Psoas muscle (tissue), 8 donors: ENCODE results near the gene NPHS1. TPM values are rescaled to one million over a fixed set of nuclear protein-coding genes. Genes with fewer than 3 reads are reported as not detected.
"Not testable (repeated sequence)": the region's sequence is repeated elsewhere in the genome, so short reads cannot be mapped to it uniquely, and the experiment has no call there.

Source experiments
- ATAC-seq, 4 donors: fragments of 200-7000 bp; cut with Tn5 transposase; one replicate each; pipeline ENCODE4 v1.9.1; 2020; ENCODE audit warnings: moderate library complexity in 3 of 4, mild to moderate bottlenecking in 2 of 4
- DNase-seq, 2 donors: peaks; one replicate each; pipeline ENCODE4 v3.0.0-alpha.2; 2020
- H3K27ac ChIP-seq: fragments of 200-600 bp; one replicate; pipeline ENCODE4 v1.8.0; 2022
- H3K27me3 ChIP-seq, 3 donors: fragments of 200-600 bp in 1 of 3; one replicate each; pipeline versions ENCODE4 v1.6.1 to v1.8.0; 2013 to 2022; ENCODE audit warnings: low read length in 2 of 3, mild to moderate bottlenecking in 2 of 3, moderate library complexity in 1 of 3; ENCODE audit not compliant: insufficient read depth in 3 of 3
- H3K36me3 ChIP-seq, 2 donors: fragments of 200-600 bp in 1 of 2; one replicate each; pipeline versions ENCODE4 v1.6.1 to v1.8.0; 2013 to 2022; ENCODE audit warnings: low read depth in 1 of 2, mild to moderate bottlenecking in 1 of 2, moderate library complexity in 1 of 2; ENCODE audit not compliant: insufficient read depth in 1 of 2
- H3K4me1 ChIP-seq: fragments of 200-600 bp; one replicate; pipeline ENCODE4 v1.8.0; 2022
- H3K4me3 ChIP-seq: fragments of 200-600 bp; one replicate; pipeline ENCODE4 v1.8.0; 2022; ENCODE audit warnings: mild to moderate bottlenecking
- H3K9me3 ChIP-seq: fragments of 200-600 bp; one replicate; pipeline ENCODE4 v1.8.0; 2022
- WGBS, 3 donors: extraction: QIAGEN DNeasy Blood & Tissue Kit; methylation state at CpG; one replicate each; pipeline versions ENCODE4 v1.1.6 to v1.1.7; 2013; 5-methylcytosine and 5-hydroxymethylcytosine counted together
- intact Hi-C, 2 donors: fragments of 100-400 bp; cut with DNase I; formaldehyde crosslinking; loops; one replicate each; pipeline versions ENCODE4 v1.11.0 to v1.14.2; 2022
- polyA plus RNA-seq, 3 donors: library from polyadenylated mRNA; stranded (reverse); fragments of 200-250 nt; gene quantifications; one replicate each; pipeline ENCODE4 v1.2.3, GENCODE V29; 2013
- total RNA-seq, 4 donors: library from RNA; stranded (reverse); fragmentation: NEBNext Ultra II Directional in 2 of 4; extraction: Animal tissue kit (Norgen Biotek cat#: 25700) in 2 of 4; gene quantifications; one replicate each; pipeline versions ENCODE4 v1.2.1 to v1.2.4, GENCODE V29; 2021 to 2023
- TF ChIP-seq, protein P1 (sequence below): fragments of 200-600 bp; IDR thresholded peaks from one replicate; pipeline ENCODE4 v1.8.0; 2022; ENCODE audit warnings: antibody characterized with exemption
- donor health status: healthy with polysubstance abuse.
- donor health status: DM: no; HTN: no; CAD: no; lungs with moderate emphysema.
- donor health status: Bipolar disorder and iron deficiency.
- donor health status: healthy.
- donor health status: DM: yes; HTN: yes; CAD: no.
- donor health status: DM: no; HTN: no; CAD: no.
- donor health status: DM: no; HTN: no; CAD: no.
- donor health status: DM: yes; HTN: yes; CAD: no.

The NPHS1 gene
- total and polyA plus RNA-seq, 7 donors, result not detected

DNA sequence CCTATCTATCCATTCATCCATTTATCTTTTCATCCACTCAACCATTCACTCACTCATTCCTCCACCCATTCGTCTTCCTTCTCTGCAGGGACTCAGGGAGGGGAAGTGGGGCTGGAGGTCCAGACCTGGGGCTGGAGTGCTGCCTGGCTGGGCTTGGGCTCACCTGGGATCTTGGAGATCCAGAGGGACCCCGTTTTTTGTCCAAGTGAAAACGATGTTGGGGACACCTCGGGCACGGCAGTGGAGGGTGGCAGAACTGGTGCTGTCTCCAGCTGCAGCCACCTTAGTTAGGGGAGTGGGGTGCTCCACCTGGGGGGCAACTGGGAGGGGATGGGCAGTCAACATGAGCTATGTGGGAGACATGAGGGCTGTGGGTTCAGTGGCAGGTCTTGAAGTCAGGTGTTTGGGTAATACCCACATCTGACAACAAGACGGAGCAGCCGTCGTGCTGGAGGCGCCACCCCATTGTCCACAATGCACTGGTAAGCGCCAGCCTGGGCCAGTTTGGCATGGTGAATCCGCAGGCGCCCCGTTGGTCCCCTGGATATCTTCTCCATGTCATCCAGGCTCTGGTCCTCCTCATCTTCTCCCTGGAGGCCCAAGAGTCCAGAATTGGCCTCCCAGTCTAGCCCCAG, 10.2 kb downstream of the NPHS1 start:
- ATAC-seq (no peak), DNase-seq (no peak)
- TF ChIP-seq, protein P1, sequence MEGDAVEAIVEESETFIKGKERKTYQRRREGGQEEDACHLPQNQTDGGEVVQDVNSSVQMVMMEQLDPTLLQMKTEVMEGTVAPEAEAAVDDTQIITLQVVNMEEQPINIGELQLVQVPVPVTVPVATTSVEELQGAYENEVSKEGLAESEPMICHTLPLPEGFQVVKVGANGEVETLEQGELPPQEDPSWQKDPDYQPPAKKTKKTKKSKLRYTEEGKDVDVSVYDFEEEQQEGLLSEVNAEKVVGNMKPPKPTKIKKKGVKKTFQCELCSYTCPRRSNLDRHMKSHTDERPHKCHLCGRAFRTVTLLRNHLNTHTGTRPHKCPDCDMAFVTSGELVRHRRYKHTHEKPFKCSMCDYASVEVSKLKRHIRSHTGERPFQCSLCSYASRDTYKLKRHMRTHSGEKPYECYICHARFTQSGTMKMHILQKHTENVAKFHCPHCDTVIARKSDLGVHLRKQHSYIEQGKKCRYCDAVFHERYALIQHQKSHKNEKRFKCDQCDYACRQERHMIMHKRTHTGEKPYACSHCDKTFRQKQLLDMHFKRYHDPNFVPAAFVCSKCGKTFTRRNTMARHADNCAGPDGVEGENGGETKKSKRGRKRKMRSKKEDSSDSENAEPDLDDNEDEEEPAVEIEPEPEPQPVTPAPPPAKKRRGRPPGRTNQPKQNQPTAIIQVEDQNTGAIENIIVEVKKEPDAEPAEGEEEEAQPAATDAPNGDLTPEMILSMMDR, result no peak
- intact Hi-C loops, result no loop called here
- no peaks in the 10 kb centered on the region for H3K36me3 ChIP-seq
- H3K9me3 ChIP-seq, result peaks cover 14% of the 10 kb centered on the region
- no peak overlapping the region for H3K4me3 ChIP-seq
- no peaks in the 10 kb centered on the region for H3K4me1 ChIP-seq
- peaks cover 0 to 57% (median 18%) of the 10 kb centered on the region in 3 donors for H3K27me3 ChIP-seq
- no peak overlapping the region for H3K27ac ChIP-seq
- 74 to 84% (median 78%) methylated on average over 13 of the region's 13 CpGs for WGBS, 3 donors

- H3K4me1 ChIP-seq, intact Hi-C loops, DNase-seq, ATAC-seq, H3K4me3 ChIP-seq, H3K27ac ChIP-seq, H3K36me3 ChIP-seq, H3K27me3 ChIP-seq: not testable (repeated sequence)
- peaks cover 14% of the 10 kb centered on the region for H3K9me3 ChIP-seq
- WGBS, 3 donors, result 42 to 49% (median 47%) methylated on average over 11 of the region's 11 CpGs
These were observed 16.2 kb downstream of the NPHS1 start for GRCh38 chr19:35836096-35836495.

DNA sequence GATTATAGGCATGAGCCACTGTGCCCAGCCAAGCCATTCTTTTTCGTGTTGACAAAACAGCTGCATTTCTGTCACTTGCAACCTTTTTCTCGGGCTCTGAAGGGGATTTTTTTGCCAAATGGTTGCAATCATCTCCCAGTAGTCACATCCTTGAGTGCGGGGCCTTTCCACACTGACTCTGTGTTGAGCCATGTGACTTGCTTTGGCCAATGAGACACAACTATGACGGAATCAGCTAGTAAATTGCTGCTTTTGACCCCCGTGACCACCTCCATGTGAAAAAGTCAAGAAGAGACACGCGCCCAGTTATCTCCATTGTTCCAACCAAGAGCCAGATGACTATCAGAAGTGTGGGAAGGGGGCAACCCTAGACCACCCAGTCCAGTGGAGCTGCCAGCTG, 18.3 kb downstream of the NPHS1 start:
- DNase-seq, result no peak
- WGBS, 3 donors, result 43 to 45% (median 45%) methylated on average over 7 of the region's 7 CpGs
- ATAC-seq, result no peak
- H3K9me3 ChIP-seq, result peaks cover 8% of the 10 kb centered on the region
- peaks cover 0 to 17% (median 5%) of the 10 kb centered on the region in 3 donors for H3K27me3 ChIP-seq
- TF ChIP-seq, protein P1, result no peak
- H3K4me3 ChIP-seq, result no peak overlapping the region
- intact Hi-C loops, result no loop called here
- H3K27ac ChIP-seq, result no peak overlapping the region
- no peaks in the 10 kb centered on the region for H3K4me1 ChIP-seq
- H3K36me3 ChIP-seq, result no peaks in the 10 kb centered on the region

DNA sequence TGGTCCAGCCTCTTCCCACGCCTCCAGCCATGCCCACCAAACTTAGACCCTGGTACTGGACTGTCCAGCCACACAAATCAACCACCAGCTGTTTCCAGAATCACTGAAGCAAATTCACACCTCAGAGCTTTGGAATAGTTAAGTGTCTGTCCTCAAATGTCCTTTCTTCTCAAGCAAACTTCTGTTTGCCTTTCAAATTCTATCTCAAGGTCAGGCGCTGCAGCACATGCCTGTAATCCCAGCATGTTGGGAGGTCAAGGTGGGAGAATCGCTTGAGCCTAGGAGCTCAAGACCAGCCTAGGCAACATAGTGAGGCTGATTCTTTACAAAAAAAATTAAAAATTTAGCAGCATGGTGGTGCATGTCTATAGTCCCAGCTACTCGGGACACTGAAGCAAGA, 20.2 kb downstream of the NPHS1 start:
- peaks cover 0 to 17% (median 5%) of the 10 kb centered on the region in 3 donors for H3K27me3 ChIP-seq
- no peaks in the 10 kb centered on the region for H3K9me3 ChIP-seq
- H3K27ac ChIP-seq, result no peak overlapping the region
- no peak for ATAC-seq
- DNase-seq, result no peak
- no peaks in the 10 kb centered on the region for H3K36me3 ChIP-seq
- WGBS, 3 donors, result 64 to 72% (median 69%) methylated on average over 4 of the region's 4 CpGs
- TF ChIP-seq, protein P1, result no peak
- no peaks in the 10 kb centered on the region for H3K4me1 ChIP-seq
- H3K4me3 ChIP-seq, result no peak overlapping the region
- intact Hi-C loops, result no loop called here

DNA sequence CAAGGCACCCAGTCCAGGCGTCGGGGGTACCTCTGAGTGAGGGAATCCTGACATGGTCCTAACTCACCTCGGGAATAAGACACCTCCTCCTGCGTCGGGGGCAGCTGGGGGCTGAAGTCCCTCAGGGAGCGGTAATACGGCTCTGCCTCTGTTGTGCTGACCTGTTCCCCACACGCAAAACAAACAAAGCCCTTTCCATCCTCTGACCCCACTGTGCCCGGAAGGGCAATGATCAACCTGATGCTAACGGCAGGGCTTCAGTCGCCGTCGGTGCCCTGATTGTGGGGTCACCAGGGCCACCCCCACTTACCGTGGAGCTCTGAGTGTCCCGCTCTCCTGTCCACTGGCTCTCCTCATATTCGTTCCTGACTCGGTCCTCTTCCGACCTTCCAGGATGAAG, 21.3 kb downstream of the NPHS1 start:
- peaks cover 0 to 14% (median 5%) of the 10 kb centered on the region in 3 donors for H3K27me3 ChIP-seq
- TF ChIP-seq, protein P1, result no peak
- H3K36me3 ChIP-seq, result no peaks in the 10 kb centered on the region
- H3K27ac ChIP-seq, result no peak overlapping the region
- intact Hi-C loops, result no loop called here
- WGBS, 3 donors, result 63 to 77% (median 68%) methylated on average over 18 of the region's 18 CpGs
- H3K9me3 ChIP-seq, result no peaks in the 10 kb centered on the region
- ATAC-seq (no peak), DNase-seq (no peak)
- H3K4me1 ChIP-seq, result no peaks in the 10 kb centered on the region
- H3K4me3 ChIP-seq, result no peak overlapping the region
